HCT116 (cell line): ENCODE results near the gene HIVEP3.

Source experiments
- CTCF ChIP-seq, 3 experiments: fragments of 200-600 bp in 1 of 3; sonication (generic) in 1 of 3; IDR thresholded peaks in 2 of 3; conservative IDR thresholded peaks in 1 of 3; 2 replicates each; pipeline ENCODE4 v1.5.1; 2012 to 2017; ENCODE audit warnings: low read depth in 2 of 3, low read length in 2 of 3, antibody characterized with exemption in 1 of 3, borderline replicate concordance in 1 of 3, control low read depth in 1 of 3, mild to moderate bottlenecking in 1 of 3, mixed read lengths in 1 of 3, mixed run types in 1 of 3, moderate library complexity in 1 of 3; ENCODE audit not compliant: insufficient read depth in 1 of 3
- ELF1 ChIP-seq: IDR thresholded peaks from 2 replicates; pipeline ENCODE4 v1.6.1; 2012; ENCODE audit warnings: low read depth, borderline replicate concordance
- POLR2A ChIP-seq: IDR thresholded peaks from 2 replicates; pipeline ENCODE4 v1.7.0; 2011; ENCODE audit warnings: borderline replicate concordance; ENCODE audit not compliant: insufficient read depth, insufficient read length; ENCODE audit errors: extremely low read depth
- POLR2AphosphoS5 ChIP-seq: IDR thresholded peaks from 2 replicates; pipeline ENCODE4 v1.6.1; 2011; ENCODE audit warnings: mild to moderate bottlenecking, low read depth, low read length, moderate library complexity
- SIN3A ChIP-seq: IDR thresholded peaks from 2 replicates; pipeline ENCODE4 v1.6.1; 2012; ENCODE audit warnings: low read depth

DNA sequence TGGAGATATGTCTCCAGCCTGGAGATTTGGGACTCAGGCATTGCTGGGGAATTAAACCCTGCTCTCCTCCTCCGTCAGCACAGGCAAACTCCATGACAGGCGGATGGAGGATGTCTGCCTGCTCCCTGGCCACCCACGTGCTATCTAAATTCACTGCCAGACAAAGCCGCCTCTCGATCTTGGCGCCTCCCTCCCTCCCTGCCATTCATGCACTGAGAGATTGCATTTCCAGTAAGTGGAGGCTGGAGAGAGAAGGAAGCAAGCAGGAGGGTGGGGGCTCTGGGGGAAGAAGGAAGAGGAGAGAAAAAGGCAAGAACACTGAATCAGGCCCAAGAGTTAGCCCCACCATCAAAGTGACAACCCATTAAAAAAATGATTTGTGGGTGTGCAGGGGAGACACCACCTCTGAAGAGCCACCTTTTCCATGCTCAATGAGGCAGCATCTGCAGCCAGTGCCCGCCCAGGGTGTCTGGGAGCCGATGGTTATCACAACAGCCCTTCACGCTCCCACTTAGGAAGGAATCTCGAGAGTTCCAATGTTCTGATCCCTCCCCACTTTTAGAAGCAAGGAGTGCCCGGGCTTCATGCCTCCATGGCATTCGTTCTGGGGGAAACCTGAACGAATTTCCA lies 183.0 kb downstream of the HIVEP3 start:
- TF ChIP-seq POLR2AphosphoS5 = no peak
- no peak for TF ChIP-seq SIN3A
- no peak for TF ChIP-seq CTCF (IDR thresholded peaks at IDR 0.05 in 2 of 3, conservative IDR thresholded peaks at IDR 0.05 in 1 of 3; ENCODE audit: borderline replicate concordance in 1 of 3, insufficient read depth in 1 of 3, low read depth in 2 of 3, low read length in 2 of 3)
- TF ChIP-seq ELF1 = no peak
- no peak for TF ChIP-seq POLR2A
